Gastrocnemius medialis (tissue), 4 donors: ENCODE results near the gene EEF1A2. TPM values are rescaled to one million over a fixed set of nuclear protein-coding genes. Genes with fewer than 3 reads are reported as not detected.

Source experiments
- ATAC-seq, 2 donors: fragments of 150-250 bp; one replicate each; pipeline ENCODE4 v1.9.1; 2016
- DNase-seq, 2 donors: peaks; one replicate each; pipeline ENCODE4 v3.0.0-alpha.2; 2019
- H3K27ac ChIP-seq, 4 donors: fragments of 200-600 bp; sonication (generic); 1 replicate in 1 of 4; 2 replicates in 3 of 4; pipeline ENCODE4 v1.5.1; 2016 to 2018; ENCODE audit warnings: mild to moderate bottlenecking in 2 of 4, moderate library complexity in 1 of 4
- H3K27me3 ChIP-seq, 3 donors: fragments of 200-600 bp; sonication (generic) in 2 of 3; 1 replicate in 1 of 3; 2 replicates in 2 of 3; pipeline versions ENCODE4 v1.5.1 to v1.6.0; 2016 to 2019; ENCODE audit warnings: mild to moderate bottlenecking in 1 of 3, moderate library complexity in 1 of 3
- H3K36me3 ChIP-seq, 2 donors: fragments of 200-600 bp; sonication (generic) in 1 of 2; one replicate each; pipeline ENCODE4 v1.5.1; 2017 to 2018
- H3K4me1 ChIP-seq, 2 donors: fragments of 200-600 bp; sonication (generic) in 1 of 2; one replicate each; pipeline ENCODE4 v1.5.1; 2016 to 2017; ENCODE audit warnings: mild to moderate bottlenecking in 2 of 2
- H3K4me3 ChIP-seq, 4 donors: fragments of 200-600 bp; sonication (generic) in 3 of 4; 1 replicate in 1 of 4; 2 replicates in 3 of 4; pipeline ENCODE4 v1.5.1; 2016 to 2019; ENCODE audit warnings: mild to moderate bottlenecking in 2 of 4
- H3K9me3 ChIP-seq, 3 donors: fragments of 200-600 bp; sonication (generic) in 2 of 3; 1 replicate in 1 of 3; 2 replicates in 2 of 3; pipeline ENCODE4 v1.5.1; 2016 to 2019
- POLR2A ChIP-seq, 2 donors: fragments of 450-650 bp; IDR thresholded peaks; one replicate each; pipeline ENCODE4 v1.6.1; 2017; ENCODE audit warnings: antibody characterized with exemption in 2 of 2, mild to moderate bottlenecking in 2 of 2, moderate library complexity in 2 of 2
- in situ Hi-C, 4 donors: fragments of 200-750 bp; cut with MboI; loops; one replicate each; pipeline versions ENCODE4 v1.15.0 to v1.8.0; 2017; ENCODE audit warnings: low sequenced_read_pairs in 4 of 4
- intact Hi-C: fragments of 100-400 bp; cut with DNase I; formaldehyde crosslinking; loops from one replicate; pipeline ENCODE4 v1.15.1; 2023; ENCODE audit warnings: low total_unique reads
- total RNA-seq, 4 donors: library from RNA; depleted of rRNA; stranded (reverse); fragments of >200 nt; gene quantifications; one replicate each; pipeline versions ENCODE4 v1.1.0 to v1.2.3, GENCODE V29; 2016
- TF ChIP-seq, protein P1 (sequence below), 5 experiments: fragments of 450-650 bp in 3 of 5; fragments of 200-600 bp in 2 of 5; sonication (generic) in 2 of 5; IDR thresholded peaks in 4 of 5; conservative IDR thresholded peaks in 1 of 5; 1 replicate in 4 of 5; 2 replicates in 1 of 5; pipeline ENCODE4 v1.5.1; 2016 to 2019; ENCODE audit warnings: antibody characterized with exemption in 5 of 5, mild to moderate bottlenecking in 3 of 5, moderate library complexity in 3 of 5

The EEF1A2 gene
- total RNA-seq, 4 donors from 2014 or later = 1,736 to 2,603 (median 2,395) TPM

DNA sequence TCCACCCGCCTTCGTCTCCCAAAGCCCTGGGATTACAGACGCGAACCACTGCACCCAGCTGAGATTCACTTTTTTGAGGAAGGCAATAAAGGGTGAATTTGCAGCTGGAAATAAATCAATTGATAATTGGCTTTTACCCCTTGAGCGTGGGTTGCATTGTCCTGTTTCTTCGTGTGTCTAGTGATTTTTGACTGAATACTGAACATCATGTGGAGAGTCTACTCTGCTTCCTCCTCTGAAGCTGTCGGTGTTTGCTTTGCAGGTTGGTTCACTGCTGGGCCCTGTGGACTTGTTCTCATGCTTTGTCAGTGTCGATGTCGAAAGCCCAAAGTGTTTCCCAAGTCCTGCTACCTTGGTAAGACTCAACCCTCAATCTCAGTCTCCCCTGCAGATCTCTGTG, 5.8 kb upstream of the EEF1A2 start:
- no peaks in the 10 kb centered on the region for H3K27me3 ChIP-seq
- DNase-seq (no peak), ATAC-seq (no peak)
- H3K36me3 ChIP-seq = no peaks in the 10 kb centered on the region
- H3K4me1 ChIP-seq = peaks cover 26 to 30% of the 10 kb centered on the region in 2 donors
- H3K9me3 ChIP-seq = no peaks in the 10 kb centered on the region
- H3K27ac ChIP-seq = no peak overlapping the region
- intact Hi-C loops (no loop called here), in situ Hi-C loops (no loop called here)
- TF ChIP-seq, protein P1, sequence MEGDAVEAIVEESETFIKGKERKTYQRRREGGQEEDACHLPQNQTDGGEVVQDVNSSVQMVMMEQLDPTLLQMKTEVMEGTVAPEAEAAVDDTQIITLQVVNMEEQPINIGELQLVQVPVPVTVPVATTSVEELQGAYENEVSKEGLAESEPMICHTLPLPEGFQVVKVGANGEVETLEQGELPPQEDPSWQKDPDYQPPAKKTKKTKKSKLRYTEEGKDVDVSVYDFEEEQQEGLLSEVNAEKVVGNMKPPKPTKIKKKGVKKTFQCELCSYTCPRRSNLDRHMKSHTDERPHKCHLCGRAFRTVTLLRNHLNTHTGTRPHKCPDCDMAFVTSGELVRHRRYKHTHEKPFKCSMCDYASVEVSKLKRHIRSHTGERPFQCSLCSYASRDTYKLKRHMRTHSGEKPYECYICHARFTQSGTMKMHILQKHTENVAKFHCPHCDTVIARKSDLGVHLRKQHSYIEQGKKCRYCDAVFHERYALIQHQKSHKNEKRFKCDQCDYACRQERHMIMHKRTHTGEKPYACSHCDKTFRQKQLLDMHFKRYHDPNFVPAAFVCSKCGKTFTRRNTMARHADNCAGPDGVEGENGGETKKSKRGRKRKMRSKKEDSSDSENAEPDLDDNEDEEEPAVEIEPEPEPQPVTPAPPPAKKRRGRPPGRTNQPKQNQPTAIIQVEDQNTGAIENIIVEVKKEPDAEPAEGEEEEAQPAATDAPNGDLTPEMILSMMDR (IDR thresholded peaks at IDR 0.05 in 4 of 5, conservative IDR thresholded peaks at IDR 0.05 in 1 of 5) = no peak
- TF ChIP-seq POLR2A (IDR thresholded peaks at IDR 0.05) = no peak
- H3K4me3 ChIP-seq = no peak overlapping the region

DNA sequence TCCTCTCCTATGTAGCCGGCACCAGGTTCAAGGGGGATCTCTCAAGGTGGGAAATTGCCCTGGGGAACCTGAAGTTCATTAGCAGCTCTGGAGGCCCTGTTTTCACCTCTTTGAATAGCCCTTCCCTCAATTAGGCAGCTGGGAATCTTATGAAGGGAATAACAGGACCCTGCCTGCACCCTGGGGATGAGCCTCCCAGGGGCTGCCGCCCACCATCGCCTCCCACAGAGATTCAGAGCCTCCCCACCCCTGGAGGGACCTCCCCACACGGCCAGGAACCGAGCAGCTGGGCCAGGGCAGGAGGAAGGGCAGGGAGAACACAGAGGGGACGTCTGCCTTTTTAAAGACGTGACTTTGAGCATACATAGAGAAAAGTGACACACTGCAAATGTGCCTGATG, 4.6 kb upstream of the EEF1A2 start:
- peaks cover 20 to 29% of the 10 kb centered on the region in 2 donors for H3K4me1 ChIP-seq
- peak overlapping the region in 3 of 4 donors; percentile 34 to 99 (median 53) for H3K27ac ChIP-seq
- ATAC-seq (no peak), DNase-seq (peak in 1 of 2 donors; percentile 6)
- intact Hi-C loops = no loop called here
- no peak overlapping the region for H3K4me3 ChIP-seq
- no peaks in the 10 kb centered on the region for H3K9me3 ChIP-seq
- TF ChIP-seq, protein P1 (IDR thresholded peaks at IDR 0.05 in 4 of 5, conservative IDR thresholded peaks at IDR 0.05 in 1 of 5) = no peak
- TF ChIP-seq POLR2A (IDR thresholded peaks at IDR 0.05) = no peak
- H3K27me3 ChIP-seq = no peaks in the 10 kb centered on the region
- in situ Hi-C loops = no loop called here
- H3K36me3 ChIP-seq = no peaks in the 10 kb centered on the region

DNA sequence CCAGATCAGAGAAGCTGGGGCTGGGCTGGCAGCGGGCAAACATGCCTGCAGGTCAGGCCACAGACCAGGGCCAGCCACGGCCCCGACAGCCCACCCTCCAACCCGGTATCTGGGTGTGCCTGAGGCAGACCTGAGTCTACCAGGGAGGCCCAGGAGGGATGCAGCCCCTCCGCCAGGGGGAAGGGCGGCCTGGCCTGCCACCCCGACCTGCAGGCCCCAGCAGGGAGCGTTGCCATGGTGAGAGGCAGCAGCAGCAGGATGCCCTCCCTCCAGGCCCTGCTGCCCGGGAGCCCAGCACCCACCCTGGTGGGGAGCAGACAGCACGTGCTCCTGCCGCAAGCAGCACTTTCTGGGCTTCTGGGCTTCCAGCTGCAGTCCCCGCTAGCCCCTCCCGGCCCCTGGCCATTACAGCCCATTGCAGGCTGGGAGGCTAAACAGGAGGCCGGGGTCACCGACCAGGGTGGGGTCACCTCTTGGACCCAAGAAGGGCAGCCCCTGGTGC, 3.8 kb upstream of the EEF1A2 start:
- H3K4me1 ChIP-seq = peaks cover 20 to 29% of the 10 kb centered on the region in 2 donors
- no peak for DNase-seq
- peak overlapping the region; percentile 94 to 100 (median 98) for H3K27ac ChIP-seq
- no peak for ATAC-seq
- TF ChIP-seq, protein P1 (IDR thresholded peaks at IDR 0.05 in 4 of 5, conservative IDR thresholded peaks at IDR 0.05 in 1 of 5) = no peak
- no peak for TF ChIP-seq POLR2A (IDR thresholded peaks at IDR 0.05)
- intact Hi-C loops = no loop called here
- in situ Hi-C loops = no loop called here
- no peaks in the 10 kb centered on the region for H3K9me3 ChIP-seq
- H3K27me3 ChIP-seq = no peaks in the 10 kb centered on the region
- no peaks in the 10 kb centered on the region for H3K36me3 ChIP-seq
- no peak overlapping the region for H3K4me3 ChIP-seq

DNA sequence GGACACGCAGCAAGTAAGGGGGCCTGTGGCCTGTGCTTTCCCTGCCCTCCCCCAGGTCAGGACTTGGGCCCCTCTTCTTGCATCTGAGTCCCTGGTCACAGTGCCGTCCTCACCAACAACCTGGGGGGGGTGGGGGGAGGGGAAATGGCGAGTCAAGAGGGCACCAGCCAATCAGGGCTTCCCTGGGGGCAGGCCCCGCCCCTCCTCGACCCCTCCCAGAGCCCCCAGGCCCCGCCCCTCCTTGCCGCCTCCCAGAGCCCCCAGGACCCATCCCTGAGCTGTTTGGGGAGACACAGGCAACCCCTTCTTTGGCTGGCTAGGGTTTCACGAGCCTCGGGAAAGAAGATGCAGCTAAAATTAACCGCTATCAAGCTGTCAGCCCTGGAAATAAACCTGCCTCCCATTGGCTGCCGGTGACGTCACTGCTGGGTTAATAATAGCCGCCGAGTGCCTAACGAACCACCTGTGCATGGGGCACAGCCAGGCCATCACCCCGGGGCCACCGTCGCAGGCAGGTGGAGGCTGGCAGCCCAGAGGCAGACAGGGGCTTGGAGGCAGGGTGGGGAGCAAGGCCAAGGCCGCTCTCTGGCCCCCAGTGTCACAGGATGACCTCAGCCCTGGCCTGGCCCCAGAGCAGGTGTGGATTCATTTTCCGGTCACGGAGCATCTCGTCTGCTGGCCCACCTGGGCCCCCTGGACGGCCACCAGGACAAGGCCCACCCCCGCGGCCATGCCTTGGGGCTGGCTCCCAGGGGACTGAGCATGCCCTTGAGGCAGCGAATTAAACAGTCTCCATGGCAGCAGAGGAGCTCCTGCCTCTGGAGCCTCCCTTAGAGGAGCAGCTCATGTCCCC, 3.2 kb upstream of the EEF1A2 start:
- H3K27ac ChIP-seq = peak overlapping the region; percentile 94 to 100 (median 98)
- in situ Hi-C loops = no loop called here

More for the DNA sequence above, 3.2 kb upstream of the EEF1A2 start:
- TF ChIP-seq POLR2A (IDR thresholded peaks at IDR 0.05) = peak; percentile 84 to 86
- TF ChIP-seq, protein P1 (IDR thresholded peaks at IDR 0.05 in 4 of 5, conservative IDR thresholded peaks at IDR 0.05 in 1 of 5) = no peak
- intact Hi-C loops = no loop called here
- DNase-seq = peak; percentile 90 to 96
- no peaks in the 10 kb centered on the region for H3K27me3 ChIP-seq
- peaks cover 20 to 34% of the 10 kb centered on the region in 2 donors for H3K4me1 ChIP-seq
- no peaks in the 10 kb centered on the region for H3K36me3 ChIP-seq
- no peaks in the 10 kb centered on the region for H3K9me3 ChIP-seq
- peak overlapping the region in 1 of 4 donors; percentile 1 for H3K4me3 ChIP-seq
- peak; percentile 52 to 67 for ATAC-seq
